HepG2 (cell line): ENCODE results near the gene PLS1. TPM values are rescaled to one million over a fixed set of nuclear protein-coding genes. Genes with fewer than 3 reads are reported as not detected.

Experiments
- ATF5 ChIP-seq: sonication (generic); formaldehyde crosslinking; IDR thresholded peaks from 2 replicates; pipeline ENCODE4 v1.4.0; 2020; ENCODE audit warnings: mild to moderate bottlenecking, low read depth, missing genetic modification reagents
- CC2D1A ChIP-seq: sonication (generic); formaldehyde crosslinking; IDR thresholded peaks from 2 replicates; pipeline ENCODE4 v1.8.1; 2023; ENCODE audit warnings: mild to moderate bottlenecking, missing genetic modification reagents
- GTF3A ChIP-seq: sonication (generic); formaldehyde crosslinking; conservative IDR thresholded peaks from 2 replicates; pipeline ENCODE4 v1.4.0; 2020; ENCODE audit warnings: mild to moderate bottlenecking, missing genetic modification reagents
- HDAC2 ChIP-seq: sonication (generic); formaldehyde crosslinking; IDR thresholded peaks from 2 replicates; pipeline ENCODE4 v1.4.0; 2020; ENCODE audit warnings: missing genetic modification reagents
- KDM5B ChIP-seq: sonication (generic); formaldehyde crosslinking; IDR thresholded peaks from 2 replicates; pipeline ENCODE4 v1.4.0; 2020; ENCODE audit warnings: missing genetic modification reagents, mild to moderate bottlenecking, borderline replicate concordance
- MAF1 ChIP-seq: sonication (generic); formaldehyde crosslinking; IDR thresholded peaks from 2 replicates; pipeline ENCODE4 v1.5.0; 2020; ENCODE audit warnings: missing genetic modification reagents, borderline replicate concordance
- MTF1 ChIP-seq: sonication (generic); formaldehyde crosslinking; IDR thresholded peaks from 2 replicates; pipeline ENCODE4 v1.5.0; 2020; ENCODE audit warnings: missing genetic modification reagents
- RBAK ChIP-seq: sonication (generic); formaldehyde crosslinking; IDR thresholded peaks from 2 replicates; pipeline ENCODE4 v1.5.1; 2020; ENCODE audit warnings: mild to moderate bottlenecking, missing genetic modification reagents
- SNAI1 ChIP-seq: sonication (generic); formaldehyde crosslinking; IDR thresholded peaks from 2 replicates; pipeline ENCODE4 v1.5.0; 2020; ENCODE audit warnings: mild to moderate bottlenecking, missing genetic modification reagents, borderline replicate concordance
- ZNF143 ChIP-seq: sonication (generic); formaldehyde crosslinking; IDR thresholded peaks from 2 replicates; pipeline ENCODE4 v1.4.0; 2020; ENCODE audit warnings: missing genetic modification reagents
- ZNF24 ChIP-seq: fragments of 450-650 bp; IDR thresholded peaks from 2 replicates; pipeline ENCODE4 v1.6.1; 2017; ENCODE audit warnings: antibody characterized with exemption, mild to moderate bottlenecking
- ZNF263 ChIP-seq: sonication (generic); formaldehyde crosslinking; IDR thresholded peaks from 2 replicates; pipeline ENCODE4 v1.4.0; 2020; ENCODE audit warnings: missing genetic modification reagents
- ZNF644 ChIP-seq: IDR thresholded peaks from 2 replicates; pipeline ENCODE4 v1.6.1; 2016; ENCODE audit warnings: low read depth
- polyA plus RNA-seq, 8 experiments: library from polyadenylated mRNA; depleted of rRNA in 3 of 8; stranded (reverse) in 7 of 8; unstranded in 1 of 8; fragments of >200 nt; fragmentation: Illumina TruSeq in 4 of 8; extraction: Trizol in 4 of 8; gene quantifications; 2 replicates each; pipeline versions ENCODE4 v1.2.1 to v1.2.3, GENCODE V29; 2011 to 2016; ENCODE audit warnings: low read depth in 4 of 8, missing spikeins in 1 of 8, mixed read lengths in 1 of 8; ENCODE audit not compliant: insufficient read depth in 1 of 8
- total RNA-seq, 5 experiments: library from RNA; depleted of rRNA; stranded (reverse); fragments of >200 nt; fragmentation: Illumina TruSeq; extraction: Trizol; gene quantifications; 2 replicates each; pipeline ENCODE4 v1.2.3, GENCODE V29; 2016; ENCODE audit warnings: low read depth in 1 of 5
- TF ChIP-seq, protein P1 (sequence below): sonication (generic); formaldehyde crosslinking; IDR thresholded peaks from 2 replicates; pipeline ENCODE4 v1.5.1; 2020; ENCODE audit warnings: mild to moderate bottlenecking, missing genetic modification reagents, moderate library complexity
- TF ChIP-seq, protein P2 (sequence below): sonication (generic); formaldehyde crosslinking; IDR thresholded peaks from 2 replicates; pipeline ENCODE4 v1.4.0; 2020; ENCODE audit warnings: missing genetic modification reagents
- TF ChIP-seq, protein P3 (sequence below): sonication (generic); formaldehyde crosslinking; IDR thresholded peaks from 2 replicates; pipeline ENCODE4 v1.8.1; 2023; ENCODE audit warnings: missing genetic modification reagents, inconsistent platforms, borderline replicate concordance
- TF ChIP-seq, protein P4 (sequence below): IDR thresholded peaks from 2 replicates; pipeline ENCODE4 v1.6.1; 2016; ENCODE audit warnings: low read depth
- TF ChIP-seq, protein P5 (sequence below): sonication (generic); formaldehyde crosslinking; IDR thresholded peaks from 2 replicates; pipeline ENCODE4 v1.4.0; 2020; ENCODE audit warnings: mild to moderate bottlenecking, missing genetic modification reagents

Gene PLS1
- total and polyA plus RNA-seq, 2 of the 13 experiments (the other 11 are each of a cell fraction or from before 2014, with no cell fraction given): 11.2 to 21.1 TPM

DNA sequence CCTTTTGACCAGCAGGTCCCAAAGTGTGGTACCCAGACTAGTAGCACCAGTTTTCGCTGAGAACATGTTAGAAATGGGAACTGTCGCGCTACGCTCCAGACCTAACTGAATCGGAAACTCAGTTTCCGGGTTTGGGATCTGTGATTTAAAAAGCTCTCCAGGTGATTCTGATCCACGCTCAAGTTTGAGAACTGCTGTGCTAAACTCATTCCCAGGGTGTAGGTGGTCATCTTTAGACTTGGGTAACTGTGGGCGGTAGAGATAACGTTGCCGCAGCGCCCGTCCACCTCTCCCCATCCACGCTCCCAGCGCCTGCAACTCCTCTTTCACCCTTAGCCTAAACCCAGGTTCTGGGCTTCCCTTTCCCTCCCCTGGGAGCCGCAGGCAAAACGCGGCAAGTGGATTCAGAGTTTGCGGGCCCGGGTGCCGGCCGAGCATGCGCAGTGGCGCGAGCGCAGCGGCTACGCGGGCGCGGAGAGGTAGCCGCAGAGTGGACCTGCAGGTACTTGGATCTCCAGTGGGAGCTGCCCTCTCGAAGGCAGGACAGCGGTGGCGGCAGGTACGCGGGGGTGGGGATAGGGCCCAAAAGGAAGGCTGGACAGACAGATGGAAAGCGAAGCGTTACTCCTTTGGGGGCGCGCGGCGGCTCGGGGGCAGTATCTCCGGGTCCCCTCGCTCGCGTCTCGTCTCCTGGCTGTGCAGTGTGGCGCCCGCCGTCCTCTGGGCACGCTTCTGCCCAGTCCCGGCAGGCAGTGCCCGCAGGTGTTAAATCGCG lies at the start of gene PLS1 (continued):
- TF ChIP-seq ZNF263 (CRISPR knock-in tag) (peak; percentile 24; the same call in 1 of the 2 replicates), ZNF24 (no peak), ATF5 (CRISPR knock-in tag) (no peak), ZNF644 (CRISPR knock-in tag) (no peak), CC2D1A (CRISPR knock-in tag) (no peak), KDM5B (peak; percentile 90), ZNF143 (no peak; the same call in 1 of the 2 replicates), GTF3A (CRISPR knock-in tag) (no peak), RBAK (CRISPR knock-in tag) (no peak), MAF1 (CRISPR knock-in tag) (0 out of 2 replicates have a peak, but pooled peaks have one; percentile 23), MTF1 (CRISPR knock-in tag) (no peak), HDAC2 (CRISPR knock-in tag) (peak; percentile 90), SNAI1 (CRISPR knock-in tag) (peak; percentile 49; the same call in 1 of the 2 replicates)
- TF ChIP-seq, protein P1, sequence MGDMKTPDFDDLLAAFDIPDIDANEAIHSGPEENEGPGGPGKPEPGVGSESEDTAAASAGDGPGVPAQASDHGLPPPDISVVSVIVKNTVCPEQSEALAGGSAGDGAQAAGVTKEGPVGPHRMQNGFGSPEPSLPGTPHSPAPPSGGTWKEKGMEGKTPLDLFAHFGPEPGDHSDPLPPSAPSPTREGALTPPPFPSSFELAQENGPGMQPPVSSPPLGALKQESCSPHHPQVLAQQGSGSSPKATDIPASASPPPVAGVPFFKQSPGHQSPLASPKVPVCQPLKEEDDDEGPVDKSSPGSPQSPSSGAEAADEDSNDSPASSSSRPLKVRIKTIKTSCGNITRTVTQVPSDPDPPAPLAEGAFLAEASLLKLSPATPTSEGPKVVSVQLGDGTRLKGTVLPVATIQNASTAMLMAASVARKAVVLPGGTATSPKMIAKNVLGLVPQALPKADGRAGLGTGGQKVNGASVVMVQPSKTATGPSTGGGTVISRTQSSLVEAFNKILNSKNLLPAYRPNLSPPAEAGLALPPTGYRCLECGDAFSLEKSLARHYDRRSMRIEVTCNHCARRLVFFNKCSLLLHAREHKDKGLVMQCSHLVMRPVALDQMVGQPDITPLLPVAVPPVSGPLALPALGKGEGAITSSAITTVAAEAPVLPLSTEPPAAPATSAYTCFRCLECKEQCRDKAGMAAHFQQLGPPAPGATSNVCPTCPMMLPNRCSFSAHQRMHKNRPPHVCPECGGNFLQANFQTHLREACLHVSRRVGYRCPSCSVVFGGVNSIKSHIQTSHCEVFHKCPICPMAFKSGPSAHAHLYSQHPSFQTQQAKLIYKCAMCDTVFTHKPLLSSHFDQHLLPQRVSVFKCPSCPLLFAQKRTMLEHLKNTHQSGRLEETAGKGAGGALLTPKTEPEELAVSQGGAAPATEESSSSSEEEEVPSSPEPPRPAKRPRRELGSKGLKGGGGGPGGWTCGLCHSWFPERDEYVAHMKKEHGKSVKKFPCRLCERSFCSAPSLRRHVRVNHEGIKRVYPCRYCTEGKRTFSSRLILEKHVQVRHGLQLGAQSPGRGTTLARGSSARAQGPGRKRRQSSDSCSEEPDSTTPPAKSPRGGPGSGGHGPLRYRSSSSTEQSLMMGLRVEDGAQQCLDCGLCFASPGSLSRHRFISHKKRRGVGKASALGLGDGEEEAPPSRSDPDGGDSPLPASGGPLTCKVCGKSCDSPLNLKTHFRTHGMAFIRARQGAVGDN (CRISPR knock-in tag): peak; percentile 98
- TF ChIP-seq, protein P2, sequence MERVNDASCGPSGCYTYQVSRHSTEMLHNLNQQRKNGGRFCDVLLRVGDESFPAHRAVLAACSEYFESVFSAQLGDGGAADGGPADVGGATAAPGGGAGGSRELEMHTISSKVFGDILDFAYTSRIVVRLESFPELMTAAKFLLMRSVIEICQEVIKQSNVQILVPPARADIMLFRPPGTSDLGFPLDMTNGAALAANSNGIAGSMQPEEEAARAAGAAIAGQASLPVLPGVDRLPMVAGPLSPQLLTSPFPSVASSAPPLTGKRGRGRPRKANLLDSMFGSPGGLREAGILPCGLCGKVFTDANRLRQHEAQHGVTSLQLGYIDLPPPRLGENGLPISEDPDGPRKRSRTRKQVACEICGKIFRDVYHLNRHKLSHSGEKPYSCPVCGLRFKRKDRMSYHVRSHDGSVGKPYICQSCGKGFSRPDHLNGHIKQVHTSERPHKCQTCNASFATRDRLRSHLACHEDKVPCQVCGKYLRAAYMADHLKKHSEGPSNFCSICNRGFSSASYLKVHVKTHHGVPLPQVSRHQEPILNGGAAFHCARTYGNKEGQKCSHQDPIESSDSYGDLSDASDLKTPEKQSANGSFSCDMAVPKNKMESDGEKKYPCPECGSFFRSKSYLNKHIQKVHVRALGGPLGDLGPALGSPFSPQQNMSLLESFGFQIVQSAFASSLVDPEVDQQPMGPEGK (CRISPR knock-in tag): peak; percentile 71; the same call in 1 of the 2 replicates
- TF ChIP-seq, protein P3, sequence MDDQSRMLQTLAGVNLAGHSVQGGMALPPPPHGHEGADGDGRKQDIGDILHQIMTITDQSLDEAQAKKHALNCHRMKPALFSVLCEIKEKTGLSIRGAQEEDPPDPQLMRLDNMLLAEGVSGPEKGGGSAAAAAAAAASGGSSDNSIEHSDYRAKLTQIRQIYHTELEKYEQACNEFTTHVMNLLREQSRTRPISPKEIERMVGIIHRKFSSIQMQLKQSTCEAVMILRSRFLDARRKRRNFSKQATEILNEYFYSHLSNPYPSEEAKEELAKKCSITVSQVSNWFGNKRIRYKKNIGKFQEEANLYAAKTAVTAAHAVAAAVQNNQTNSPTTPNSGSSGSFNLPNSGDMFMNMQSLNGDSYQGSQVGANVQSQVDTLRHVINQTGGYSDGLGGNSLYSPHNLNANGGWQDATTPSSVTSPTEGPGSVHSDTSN (CRISPR knock-in tag): 0 out of 2 replicates have a peak, but pooled peaks have one; percentile 57
- TF ChIP-seq, protein P4, sequence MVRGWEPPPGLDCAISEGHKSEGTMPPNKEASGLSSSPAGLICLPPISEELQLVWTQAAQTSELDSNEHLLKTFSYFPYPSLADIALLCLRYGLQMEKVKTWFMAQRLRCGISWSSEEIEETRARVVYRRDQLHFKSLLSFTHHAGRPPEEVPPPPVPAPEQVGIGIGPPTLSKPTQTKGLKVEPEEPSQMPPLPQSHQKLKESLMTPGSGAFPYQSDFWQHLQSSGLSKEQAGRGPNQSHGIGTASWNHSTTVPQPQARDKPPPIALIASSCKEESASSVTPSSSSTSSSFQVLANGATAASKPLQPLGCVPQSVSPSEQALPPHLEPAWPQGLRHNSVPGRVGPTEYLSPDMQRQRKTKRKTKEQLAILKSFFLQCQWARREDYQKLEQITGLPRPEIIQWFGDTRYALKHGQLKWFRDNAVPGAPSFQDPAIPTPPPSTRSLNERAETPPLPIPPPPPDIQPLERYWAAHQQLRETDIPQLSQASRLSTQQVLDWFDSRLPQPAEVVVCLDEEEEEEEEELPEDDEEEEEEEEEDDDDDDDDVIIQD (CRISPR knock-in tag): no peak
- TF ChIP-seq, protein P5, sequence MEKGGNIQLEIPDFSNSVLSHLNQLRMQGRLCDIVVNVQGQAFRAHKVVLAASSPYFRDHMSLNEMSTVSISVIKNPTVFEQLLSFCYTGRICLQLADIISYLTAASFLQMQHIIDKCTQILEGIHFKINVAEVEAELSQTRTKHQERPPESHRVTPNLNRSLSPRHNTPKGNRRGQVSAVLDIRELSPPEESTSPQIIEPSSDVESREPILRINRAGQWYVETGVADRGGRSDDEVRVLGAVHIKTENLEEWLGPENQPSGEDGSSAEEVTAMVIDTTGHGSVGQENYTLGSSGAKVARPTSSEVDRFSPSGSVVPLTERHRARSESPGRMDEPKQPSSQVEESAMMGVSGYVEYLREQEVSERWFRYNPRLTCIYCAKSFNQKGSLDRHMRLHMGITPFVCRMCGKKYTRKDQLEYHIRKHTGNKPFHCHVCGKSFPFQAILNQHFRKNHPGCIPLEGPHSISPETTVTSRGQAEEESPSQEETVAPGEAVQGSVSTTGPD (CRISPR knock-in tag): no peak
